GM19372 (cell line): ENCODE results near the gene SMIM3.

Experiments
- ATAC-seq: cut with Tn5 transposase; IDR thresholded peaks from one replicate; pipeline ENCODE4 v1.9.1; 2021; ENCODE audit warnings: mild to moderate bottlenecking, low read depth, moderate library complexity; ENCODE audit not compliant: unreplicated experiment

SMIM3 gene

DNA sequence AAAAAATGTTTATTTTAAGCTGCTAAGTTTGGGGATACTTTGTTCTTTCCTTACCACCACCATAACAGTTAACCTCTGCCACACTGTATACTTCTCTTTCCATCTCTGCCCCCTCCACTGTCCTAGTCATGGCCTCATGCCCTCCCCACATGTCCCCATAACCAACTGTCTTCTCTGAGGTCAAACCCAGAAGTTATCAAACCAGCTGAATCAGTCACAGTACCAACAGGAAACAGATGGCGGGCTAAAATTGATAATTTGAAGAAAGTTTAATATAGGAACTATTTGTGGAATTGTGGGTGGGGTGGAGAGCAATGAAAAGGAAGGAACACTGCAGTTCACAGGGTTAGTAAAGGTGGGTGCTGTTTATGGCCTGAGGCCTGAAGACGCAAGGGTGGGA is 14.0 kb upstream of the SMIM3 start:
- ATAC-seq = no peak

DNA sequence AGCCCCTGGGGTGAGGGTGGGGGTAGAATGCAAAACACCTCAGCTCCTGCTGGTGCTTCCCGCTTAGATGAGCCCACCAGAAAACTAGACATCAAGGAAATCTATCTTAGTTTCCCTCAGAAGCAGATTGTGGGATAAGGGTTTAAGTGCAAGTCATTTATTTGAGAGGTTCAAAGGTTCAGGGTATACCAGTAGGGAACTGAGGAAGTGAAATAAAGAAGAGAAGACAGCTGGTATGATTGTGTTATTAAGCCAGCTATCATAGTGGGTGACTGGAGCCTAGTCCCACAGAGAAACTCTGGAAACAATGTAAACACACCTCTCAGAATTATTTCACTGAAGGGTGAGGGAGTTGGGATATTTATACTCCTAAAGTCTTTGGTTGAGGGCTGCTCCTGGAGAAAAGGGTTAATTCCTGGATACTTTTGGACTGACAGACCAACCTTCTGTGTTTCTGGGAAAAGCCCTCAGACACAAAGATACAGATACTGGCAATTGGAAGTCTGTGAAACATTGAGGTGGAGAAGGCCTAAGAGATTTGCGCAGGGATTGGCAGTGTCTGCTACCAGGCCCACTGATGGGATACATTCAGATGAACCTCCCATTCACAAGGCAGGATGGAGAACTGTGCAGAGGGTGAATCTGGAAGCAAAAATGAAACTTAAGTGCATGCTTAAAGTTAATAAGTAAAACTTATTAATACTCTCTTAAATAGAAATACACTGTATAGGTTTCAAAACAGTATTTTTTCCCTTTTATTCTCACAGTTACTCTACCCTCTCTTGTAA is 13.4 kb upstream of the SMIM3 start:
- no peak for ATAC-seq

DNA sequence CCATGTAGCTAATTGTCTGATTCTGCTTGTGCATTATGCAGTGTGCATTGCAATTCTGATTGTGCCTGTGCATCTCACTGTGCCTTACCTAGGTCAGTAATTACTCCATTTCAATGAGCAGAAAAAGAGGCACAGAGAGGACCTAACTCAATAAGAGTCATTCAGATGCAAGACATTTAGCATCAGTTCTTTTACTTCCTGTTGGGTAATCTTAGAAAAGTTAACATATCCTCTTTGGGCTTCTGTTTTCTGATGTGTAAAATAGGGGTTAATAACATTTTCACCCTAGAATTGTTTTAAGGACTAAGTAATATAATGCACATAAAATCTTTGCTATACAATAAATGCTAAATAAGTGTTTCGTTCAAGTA is 12.8 kb upstream of the SMIM3 start:
- ATAC-seq = no peak

DNA sequence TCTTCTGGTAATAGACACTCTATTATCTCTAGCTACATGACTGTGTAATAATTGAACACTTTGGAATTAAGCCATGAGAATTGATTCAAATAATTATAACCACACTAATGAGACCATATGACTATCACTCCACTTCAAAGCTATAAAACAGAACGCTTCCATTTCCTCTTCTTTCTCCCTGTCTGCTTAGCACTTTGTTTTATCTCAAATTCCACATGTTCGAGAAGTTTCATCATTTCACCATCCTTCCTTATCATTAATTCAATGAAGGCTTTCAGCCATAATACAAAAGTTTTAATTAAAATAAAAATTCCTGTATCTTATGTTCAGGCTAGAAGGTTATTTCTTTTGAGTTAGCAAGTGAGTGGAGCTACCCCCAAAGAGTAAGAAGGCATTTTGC is 12.3 kb upstream of the SMIM3 start:
- no peak for ATAC-seq

DNA sequence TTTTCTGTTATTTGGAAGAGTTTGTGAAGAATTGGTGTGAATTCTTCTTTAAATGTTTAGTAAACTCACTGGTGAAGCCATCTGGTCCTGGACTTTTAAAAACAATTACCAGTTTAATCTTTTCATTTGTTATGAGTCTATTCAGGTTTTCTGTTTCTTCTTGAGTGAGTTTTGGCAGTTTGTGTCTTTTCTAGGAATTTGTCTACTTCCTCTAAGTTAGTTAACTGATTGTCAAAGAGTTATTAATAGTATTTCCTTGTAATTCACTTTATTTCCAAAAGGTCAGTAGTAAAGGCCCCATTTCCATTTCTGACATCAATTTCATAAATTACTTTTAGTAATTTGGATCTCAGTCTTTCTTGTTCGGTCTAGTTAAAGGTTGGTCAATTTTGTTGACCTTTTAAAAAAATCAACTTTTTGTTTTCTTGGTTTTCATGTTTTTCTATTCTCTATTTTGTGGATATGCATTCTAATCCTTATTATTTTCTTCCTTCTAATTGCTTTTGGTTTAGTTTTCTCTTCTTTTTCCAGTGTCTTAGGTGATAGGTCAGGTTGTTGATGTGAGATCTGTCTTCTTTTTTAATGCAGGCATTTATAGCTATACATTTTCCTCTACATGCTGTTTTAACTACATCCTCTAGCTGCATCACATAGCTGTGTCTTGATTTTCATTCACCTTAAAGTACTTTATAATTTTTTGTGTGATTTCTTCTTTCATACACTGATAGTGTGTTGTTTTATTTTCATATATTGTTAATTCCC is 7.3 kb upstream of the SMIM3 start:
- ATAC-seq = no peak

DNA sequence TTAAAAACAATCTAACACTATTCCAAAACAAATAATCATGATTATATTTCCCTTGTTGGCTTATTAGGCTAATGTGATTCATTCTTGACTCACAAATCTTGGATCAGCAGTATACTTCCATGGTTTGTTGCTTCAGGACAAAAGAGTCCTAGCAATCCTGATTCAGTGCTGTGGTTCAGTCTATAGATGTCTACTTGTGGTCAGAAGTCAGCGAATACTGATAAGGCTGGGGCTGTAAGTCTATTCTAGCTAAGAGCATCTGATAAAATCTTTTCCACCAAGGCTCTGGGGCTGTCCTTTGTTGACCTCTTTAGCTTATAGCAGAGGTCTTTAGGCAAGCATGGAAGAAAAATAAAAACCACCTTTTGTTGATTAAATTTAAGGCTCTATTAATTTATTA is 4.4 kb upstream of the SMIM3 start:
- no peak for ATAC-seq

DNA sequence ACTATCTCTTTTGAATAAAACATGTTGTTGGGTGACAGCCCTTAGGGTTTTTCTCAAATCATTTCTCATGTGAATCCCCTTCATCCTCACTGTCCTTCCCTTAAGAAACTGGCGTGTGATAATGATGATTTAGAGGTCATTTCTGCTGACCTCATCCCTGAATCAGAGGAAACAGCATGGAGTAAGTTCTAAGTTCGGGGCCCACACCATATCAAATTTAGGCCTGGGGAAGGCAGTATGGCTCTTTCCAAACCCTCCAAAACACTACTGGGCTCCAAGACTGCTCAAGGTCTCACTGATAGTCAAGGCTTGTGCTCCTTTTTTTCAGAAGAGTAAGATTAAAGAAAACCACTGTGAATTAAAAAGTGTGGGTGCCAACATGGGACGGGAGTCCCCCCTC is 872 bp upstream of the SMIM3 start:
- no peak for ATAC-seq

DNA sequence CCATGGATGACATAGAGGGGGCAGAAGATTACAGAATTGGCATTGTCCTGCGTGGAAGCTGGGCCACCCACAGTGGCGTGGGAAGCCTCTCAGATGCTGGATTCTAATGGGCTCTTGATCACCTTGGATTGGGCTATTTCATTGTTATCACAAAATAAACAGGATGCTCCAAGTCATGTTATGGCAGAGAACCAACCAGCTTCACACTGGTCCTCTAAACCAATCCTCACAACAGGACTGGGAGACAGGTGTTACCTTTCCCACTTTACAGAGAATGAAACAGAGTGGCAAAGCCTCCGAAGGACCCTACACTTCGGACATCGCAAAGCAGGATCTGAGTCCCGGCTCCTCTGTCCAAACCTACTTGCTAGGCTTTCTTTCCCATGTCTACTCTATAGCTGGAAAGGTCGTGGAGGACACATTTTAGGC is 455 bp upstream of the SMIM3 start:
- ATAC-seq = no peak

DNA sequence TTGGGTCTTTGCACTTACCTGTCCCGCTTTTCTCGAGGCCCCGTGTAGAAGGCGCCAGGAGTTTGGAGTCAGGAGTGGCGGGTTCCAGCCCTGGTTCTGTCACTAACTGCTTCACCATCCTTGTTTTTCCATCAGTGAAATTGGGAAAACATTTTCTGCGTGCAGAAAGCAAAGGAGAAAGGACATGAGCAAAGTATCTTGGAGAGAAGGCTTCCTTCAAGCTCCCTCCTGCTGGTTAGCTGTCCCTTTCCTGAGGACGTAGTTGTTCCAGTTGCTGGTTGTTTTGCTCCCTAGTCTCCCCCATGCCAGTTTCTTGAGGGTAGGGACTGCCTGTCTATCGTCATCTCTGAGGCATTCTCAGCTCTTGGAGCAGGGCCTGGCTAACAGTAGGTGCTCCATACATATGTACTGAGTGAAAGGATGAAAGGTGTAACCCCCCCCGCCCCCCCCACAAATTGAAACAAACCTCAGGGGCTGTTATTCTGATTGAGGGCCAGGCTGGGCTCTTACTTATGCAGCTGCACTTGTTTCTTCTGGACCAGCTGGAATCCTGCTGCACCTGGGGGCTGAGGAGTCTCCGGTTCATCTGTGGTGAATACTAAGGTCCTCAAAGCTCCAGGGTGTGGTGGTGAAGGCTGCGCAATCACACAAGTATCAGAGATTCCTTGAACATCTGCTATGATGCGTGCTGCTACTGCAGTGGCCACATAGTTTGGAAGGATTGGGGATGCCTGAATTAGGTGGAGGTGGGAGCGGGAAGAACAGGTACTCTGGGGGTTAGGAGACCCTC is 1.0 kb downstream of the SMIM3 start:
- no peak for ATAC-seq

DNA sequence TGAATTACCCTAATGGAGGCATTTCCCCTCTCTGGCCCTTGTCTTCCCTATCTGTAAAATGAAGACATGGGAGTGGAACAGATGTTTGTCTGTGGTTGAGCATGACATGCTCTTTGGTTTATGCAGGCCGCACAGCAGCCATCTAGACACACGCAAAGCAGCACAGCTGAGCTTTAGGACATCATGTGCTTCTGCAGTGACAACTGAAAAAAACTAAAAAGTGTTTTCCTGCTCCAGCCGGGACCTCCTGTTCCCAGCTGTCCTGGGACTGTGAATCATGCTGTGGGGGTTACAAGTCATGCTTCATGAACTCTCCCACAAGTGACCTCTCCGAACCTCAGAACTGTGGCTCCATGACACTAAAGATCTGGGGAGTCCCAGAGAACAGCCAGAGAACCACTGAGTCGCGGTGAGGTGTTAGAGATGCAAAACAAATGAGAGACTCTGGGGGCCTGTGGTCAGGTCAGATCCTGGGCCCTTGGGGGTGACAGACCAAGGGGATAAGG is 1.7 kb downstream of the SMIM3 start:
- peak; percentile 57 for ATAC-seq

DNA sequence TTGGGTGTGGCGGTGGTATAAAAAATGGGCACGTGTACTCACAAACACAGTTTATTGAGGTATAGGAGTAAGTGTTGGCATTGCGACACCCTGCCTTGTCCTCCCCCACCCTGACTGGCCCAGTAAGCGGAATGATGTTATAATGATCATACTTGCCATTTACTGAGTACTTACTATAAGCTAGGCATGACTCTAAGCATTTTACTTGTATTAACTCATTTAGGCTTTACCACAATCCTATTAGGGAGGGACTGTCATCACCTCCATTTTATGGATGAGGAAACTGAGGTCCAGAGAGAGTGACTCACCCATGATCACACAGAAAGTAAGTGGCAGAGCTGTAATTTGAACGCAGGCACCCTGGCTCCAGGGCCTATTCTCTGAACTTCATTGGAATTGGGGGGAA is 2.3 kb downstream of the SMIM3 start:
- no peak for ATAC-seq

DNA sequence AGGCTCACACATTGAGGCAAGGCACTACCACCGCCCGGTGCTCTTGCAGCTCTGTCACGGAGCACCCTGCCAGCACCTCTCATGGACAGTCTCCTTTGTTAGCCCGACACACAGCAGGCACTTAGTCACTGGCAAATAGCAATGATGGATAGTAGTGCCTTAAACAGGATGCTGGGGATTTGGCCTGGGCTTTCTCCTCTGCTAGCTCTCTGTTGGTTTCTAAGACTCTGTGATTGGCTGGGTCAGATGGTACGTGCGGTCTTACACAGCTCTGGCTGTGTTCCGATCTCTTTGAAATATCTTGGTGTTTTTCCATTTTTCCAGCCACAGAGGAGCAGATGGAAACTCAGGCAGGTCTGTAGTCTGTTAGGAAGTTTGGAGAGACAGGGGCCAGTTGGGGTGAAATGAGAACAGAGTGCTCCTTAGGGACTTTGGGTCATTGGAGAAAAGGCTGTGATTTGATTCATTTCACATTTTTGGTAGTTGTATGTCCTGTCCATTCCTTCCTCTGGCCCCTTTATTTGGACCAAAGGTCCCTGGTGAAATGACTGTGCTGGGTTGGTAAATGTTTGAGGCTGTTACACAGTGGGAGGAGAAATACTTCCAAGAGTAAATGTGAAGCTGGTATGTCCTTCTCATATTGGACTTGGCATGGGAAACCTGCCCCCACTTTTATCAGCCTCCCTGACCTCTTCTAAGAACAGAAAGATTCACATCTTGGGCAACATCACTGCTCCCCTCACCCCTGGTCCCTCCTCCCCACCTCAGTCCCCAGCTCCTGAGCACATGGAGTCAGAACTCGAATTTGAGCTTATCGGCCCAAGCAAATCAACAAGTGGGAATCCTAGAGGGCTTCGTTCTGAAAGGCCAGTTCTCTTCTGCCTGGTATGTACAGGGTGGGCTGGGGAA is 3.4 kb downstream of the SMIM3 start:
- no peak for ATAC-seq

DNA sequence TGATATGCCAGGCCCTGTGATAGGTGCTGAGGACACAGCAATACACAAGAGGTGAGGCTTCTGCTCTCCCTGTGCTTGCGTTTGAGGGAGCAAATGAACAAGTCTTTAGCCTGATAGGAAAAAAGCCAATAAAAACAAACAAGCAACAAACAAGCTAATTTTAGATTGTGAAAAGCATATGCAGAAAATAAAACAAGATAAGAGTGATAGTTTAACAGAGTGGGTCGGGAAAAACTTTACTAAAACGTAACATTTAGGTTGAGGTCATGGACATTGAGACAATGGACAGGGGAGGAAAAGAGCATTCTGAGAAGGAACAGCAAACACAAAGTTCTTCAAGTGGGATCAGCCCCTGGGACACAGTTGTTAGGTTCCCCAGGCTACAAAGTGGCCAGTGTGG is 4.3 kb downstream of the SMIM3 start:
- ATAC-seq = no peak

DNA sequence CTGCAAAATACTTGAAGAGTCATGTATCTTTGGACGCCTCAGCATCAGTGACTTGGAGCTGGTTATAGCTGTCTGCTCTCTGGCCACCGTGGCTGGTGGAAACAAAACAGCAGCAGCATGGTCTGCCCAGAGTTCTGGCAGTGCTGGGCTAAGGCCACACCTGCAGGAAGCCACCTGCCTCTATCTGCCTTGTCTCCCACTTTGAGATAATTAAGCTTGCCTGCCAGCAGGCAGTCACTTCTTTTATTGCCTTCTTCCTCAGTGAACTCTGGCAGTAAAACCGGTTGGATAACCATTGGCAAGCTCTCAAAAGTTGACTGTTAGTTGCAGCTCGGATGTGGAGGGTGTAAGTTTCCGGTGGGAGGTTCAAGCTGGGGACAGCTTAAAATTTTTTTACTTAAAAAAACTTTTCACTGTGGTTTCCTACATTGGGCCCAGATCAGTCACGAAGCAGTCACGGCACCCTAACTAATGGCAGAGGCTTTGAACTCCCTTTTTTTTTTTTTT is 4.9 kb downstream of the SMIM3 start:
- ATAC-seq = peak; percentile 45

DNA sequence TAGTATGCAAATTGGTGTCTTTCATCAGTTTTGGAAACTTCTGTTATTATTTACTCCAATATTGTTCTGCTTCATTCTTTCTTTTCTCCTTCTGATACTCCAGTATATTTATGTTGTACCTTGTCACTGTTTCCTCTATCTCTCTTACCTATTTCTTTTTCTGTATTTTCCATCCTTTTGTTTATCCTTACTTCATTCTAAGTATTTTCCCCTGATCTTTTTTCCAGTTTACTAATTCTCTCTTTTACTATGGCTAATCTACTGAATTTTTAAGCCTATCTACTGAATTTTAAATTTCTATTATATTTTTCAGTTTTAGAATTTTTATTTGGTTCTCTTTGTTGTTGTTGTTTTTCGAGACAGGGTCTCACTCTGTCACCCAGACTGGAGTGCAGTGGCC is 7.4 kb downstream of the SMIM3 start:
- no peak for ATAC-seq

DNA sequence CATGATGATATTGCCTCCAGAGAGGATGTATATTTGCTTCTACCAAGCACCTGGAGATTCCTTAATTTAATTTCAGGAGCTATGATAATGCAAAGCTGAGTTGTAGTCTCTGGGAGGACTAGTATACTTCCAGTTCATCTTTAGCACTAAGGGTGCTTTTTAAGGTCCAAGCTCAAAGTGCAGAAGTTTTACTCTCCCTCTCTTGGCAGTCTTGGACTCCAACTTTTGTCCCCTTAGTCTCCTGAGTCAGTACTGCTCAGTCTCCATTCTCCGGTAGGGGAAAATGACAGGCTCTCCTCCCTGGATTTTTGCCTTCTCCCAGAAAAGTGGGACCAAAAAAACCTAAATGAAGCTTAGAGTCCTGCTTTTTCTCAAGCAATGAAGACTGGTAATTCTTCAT is 8.3 kb downstream of the SMIM3 start:
- no peak for ATAC-seq

DNA sequence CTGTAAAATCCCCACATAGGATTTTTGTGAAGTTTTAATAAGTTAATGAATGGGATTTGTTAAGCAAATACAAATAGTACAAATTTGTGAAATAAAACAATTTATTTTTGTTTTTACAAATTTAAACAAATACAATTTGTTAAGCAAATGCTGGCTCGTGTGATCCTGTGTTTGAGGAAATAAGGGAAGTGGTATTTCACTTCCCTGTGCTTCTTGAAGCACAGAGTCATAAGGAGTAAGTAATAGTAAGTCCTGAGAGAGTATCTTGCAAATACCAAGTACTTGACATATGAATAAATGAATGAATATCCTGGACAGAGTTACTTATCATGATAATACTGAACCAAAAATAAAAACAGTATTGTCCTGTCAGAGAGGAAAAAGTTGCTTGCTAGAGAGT is 9.1 kb downstream of the SMIM3 start:
- no peak for ATAC-seq

DNA sequence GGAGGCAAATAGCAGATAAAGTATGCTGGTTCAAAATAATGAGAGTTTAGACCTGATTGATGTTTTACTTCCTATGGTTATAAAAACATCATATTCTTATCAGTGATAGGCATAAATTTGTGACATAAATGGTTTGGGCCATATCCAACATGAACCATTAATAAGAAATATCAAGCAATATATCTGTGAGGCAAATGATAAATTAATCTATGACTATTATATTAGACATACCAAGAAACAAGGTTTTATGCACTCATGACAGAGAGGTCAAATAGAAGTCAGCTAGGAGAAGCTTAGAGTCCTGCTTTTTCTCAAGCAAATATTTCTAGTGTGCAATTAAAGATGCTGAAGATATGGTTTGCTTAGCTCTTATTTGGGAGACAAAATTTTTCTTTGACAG is 10.4 kb downstream of the SMIM3 start:
- ATAC-seq = no peak

DNA sequence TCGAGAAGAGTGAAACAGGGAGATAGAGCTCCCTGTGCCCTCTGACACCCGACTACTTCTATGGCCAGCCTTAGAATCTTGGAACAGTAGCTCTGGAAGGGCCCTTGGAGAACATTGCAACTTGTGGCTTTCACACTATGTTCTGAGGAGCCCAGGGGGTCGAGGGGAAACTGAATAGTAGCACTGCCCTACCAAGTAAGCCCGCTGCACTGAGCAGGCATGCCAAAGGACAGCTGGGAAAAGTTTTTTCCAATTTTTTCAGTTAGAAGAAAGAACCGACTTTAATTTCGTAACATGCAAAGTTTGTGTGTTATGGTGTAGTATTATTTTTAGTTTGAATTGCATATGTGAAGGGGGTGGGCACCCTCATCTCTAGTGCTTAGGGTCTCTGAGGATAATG is 10.9 kb downstream of the SMIM3 start:
- ATAC-seq = no peak
